Tibial nerve (tissue), 3 donors: ENCODE measurements around the gene FOXE1.

Experiments used
- CTCF ChIP-seq, 5 experiments: fragments of 200-600 bp in 3 of 5; fragments of 450-650 bp in 2 of 5; sonication (generic) in 3 of 5; IDR thresholded peaks; one replicate each; pipeline ENCODE4 v1.5.1; 2016 to 2019; ENCODE audit warnings: antibody characterized with exemption in 5 of 5, mild to moderate bottlenecking in 3 of 5, moderate library complexity in 2 of 5
- POLR2A ChIP-seq, 2 donors: fragments of 450-650 bp; IDR thresholded peaks; one replicate each; pipeline ENCODE4 v1.6.1; 2017; ENCODE audit warnings: antibody characterized with exemption in 2 of 2, mild to moderate bottlenecking in 2 of 2, moderate library complexity in 2 of 2

GRCh38 chr9:97874624-97875023 lies 21.6 kb downstream of the FOXE1 start:
- TF ChIP-seq CTCF (IDR thresholded peaks at IDR 0.05) (no peak), POLR2A (IDR thresholded peaks at IDR 0.05) (no peak)
